Smooth muscle cell (in vitro differentiated cells): ENCODE data around the gene CDKN2A. TPM values are rescaled to one million over a fixed set of nuclear protein-coding genes. Genes with fewer than 3 reads are reported as not detected.

Source experiments
- DNase-seq: peaks from one replicate; lab custom pipeline; 2025; ENCODE audit not compliant: unreplicated experiment; lab: John Stamatoyannopoulos, UW
- H2AFZ ChIP-seq: fragments of 200-600 bp; sonication (generic); 2 replicates; pipeline ENCODE4 v1.6.0; 2016; ENCODE audit warnings: antibody characterized with exemption, low read depth, mild to moderate bottlenecking
- H3F3A ChIP-seq: fragments of 200-600 bp; sonication (generic); 2 replicates; pipeline ENCODE4 v1.6.0; 2017; ENCODE audit warnings: antibody characterized with exemption, low read depth
- H3K27ac ChIP-seq: fragments of 200-600 bp; sonication (generic); 2 replicates; pipeline ENCODE4 v1.5.1; 2016; ENCODE audit warnings: low read depth, mild to moderate bottlenecking
- H3K27me3 ChIP-seq: fragments of 200-600 bp; sonication (generic); 2 replicates; pipeline ENCODE4 v1.6.1; 2016; ENCODE audit warnings: low read depth, mild to moderate bottlenecking
- H3K36me3 ChIP-seq: fragments of 200-600 bp; sonication (generic); 2 replicates; pipeline ENCODE4 v1.5.1; 2016; ENCODE audit warnings: low read depth
- H3K4me1 ChIP-seq: fragments of 200-600 bp; sonication (generic); 2 replicates; pipeline ENCODE4 v1.5.1; 2016; ENCODE audit warnings: low read depth
- H3K4me2 ChIP-seq: fragments of 200-600 bp; sonication (generic); 2 replicates; pipeline ENCODE4 v1.6.0; 2016; ENCODE audit warnings: mild to moderate bottlenecking
- H3K4me3 ChIP-seq: fragments of 200-600 bp; sonication (generic); 2 replicates; pipeline ENCODE4 v1.5.1; 2016; ENCODE audit warnings: mild to moderate bottlenecking
- H3K79me2 ChIP-seq: fragments of 200-600 bp; sonication (generic); 2 replicates; pipeline ENCODE4 v1.6.0; 2016; ENCODE audit warnings: low read depth, mild to moderate bottlenecking
- H3K9ac ChIP-seq: fragments of 200-600 bp; sonication (generic); 2 replicates; pipeline ENCODE4 v1.6.0; 2016; ENCODE audit warnings: low read depth
- H3K9me3 ChIP-seq: fragments of 200-600 bp; sonication (generic); replicated peaks from 2 replicates; pipeline ENCODE4 v1.5.1; 2016; ENCODE audit warnings: low read depth
- H4K20me1 ChIP-seq: fragments of 200-600 bp; sonication (generic); 2 replicates; pipeline ENCODE4 v1.6.0; 2016; ENCODE audit warnings: low read depth
- CTCF ChIP-seq: fragments of 200-600 bp; sonication (generic); IDR thresholded peaks from 2 replicates; pipeline ENCODE4 v1.5.1; 2017; ENCODE audit warnings: borderline replicate concordance, mild to moderate bottlenecking, antibody characterized with exemption; ENCODE audit not compliant: insufficient read depth, poor library complexity, severe bottlenecking
- WGBS: methylation state at CpG from one replicate; pipeline ENCODE4 v1.1.7; 2016; ENCODE audit warnings: low lambda C conversion rate; 5-methylcytosine and 5-hydroxymethylcytosine counted together
- polyA plus RNA-seq: library from polyadenylated mRNA; unstranded; fragments of >200 nt; fragmentation: Nextera tagmentation; extraction: Ambion mirVana; gene quantifications from 2 replicates; pipeline ENCODE4 v1.2.1, GENCODE V29; 2016
- total RNA-seq: library from RNA; depleted of rRNA; stranded (reverse); fragments of >200 nt; gene quantifications from 2 replicates; pipeline ENCODE4 v1.2.3, GENCODE V29; 2014

Gene CDKN2A
- total and polyA plus RNA-seq, 2 experiments from 2014 or later = 69.4 to 77.5 TPM

DNA sequence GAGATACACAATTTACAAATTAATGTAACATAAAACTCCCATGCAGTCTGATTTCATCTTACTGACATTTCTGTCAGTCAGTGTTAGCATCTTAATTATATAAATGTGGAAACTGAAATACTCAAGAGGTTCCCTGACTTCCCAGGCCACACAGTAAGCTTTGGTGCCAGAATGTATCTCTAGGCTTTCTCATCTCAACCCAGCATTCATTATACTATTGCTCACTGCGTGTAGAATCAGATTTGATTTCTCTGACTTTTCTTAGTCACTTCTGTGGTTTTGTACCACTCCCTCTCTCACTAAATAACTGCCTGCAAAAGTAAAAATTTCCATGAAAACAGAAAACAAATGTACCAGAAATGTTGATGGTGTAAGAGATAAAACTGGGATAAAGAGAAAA is 46.6 kb upstream of the CDKN2A start:
- Histone ChIP-seq H3K4me2 (peak overlapping the region; percentile 58), H3K9ac (peak overlapping the region; percentile 14)
- no peak for DNase-seq

GRCh38 chr9:22039258-22039657 is 45.1 kb upstream of the CDKN2A start:
- no peak for TF ChIP-seq CTCF
- Histone ChIP-seq H3K27me3 (no peaks in the 10 kb centered on the region), H3K4me3 (no peak overlapping the region), H2AFZ (no peak overlapping the region), H3K4me2 (peak overlapping the region; percentile 58), H3K79me2 (no peaks in the 10 kb centered on the region), H3K9me3 (no peaks in the 10 kb centered on the region), H3K4me1 (peaks cover 6% of the 10 kb centered on the region), H4K20me1 (no peaks in the 10 kb centered on the region), H3K27ac (peak overlapping the region; percentile 84), H3K36me3 (no peaks in the 10 kb centered on the region), H3K9ac (peak overlapping the region; percentile 15), H3F3A (peaks cover 7% of the 10 kb centered on the region)
- 71% methylated on average over 3 of the region's 3 CpGs for WGBS
- no peak for DNase-seq

More for the DNA sequence above, 46.6 kb upstream of the CDKN2A start:
- Histone ChIP-seq H3F3A (peaks cover 7% of the 10 kb centered on the region), H3K79me2 (no peaks in the 10 kb centered on the region), H4K20me1 (no peaks in the 10 kb centered on the region), H3K4me1 (peaks cover 6% of the 10 kb centered on the region), H3K4me3 (no peak overlapping the region), H3K27ac (peak overlapping the region; percentile 84), H3K27me3 (no peaks in the 10 kb centered on the region), H3K36me3 (no peaks in the 10 kb centered on the region), H3K9me3 (no peaks in the 10 kb centered on the region), H2AFZ (peak overlapping the region; percentile 3)
- no peak for TF ChIP-seq CTCF
- 0% methylated on average over 1 of the region's 1 CpG for WGBS

DNA sequence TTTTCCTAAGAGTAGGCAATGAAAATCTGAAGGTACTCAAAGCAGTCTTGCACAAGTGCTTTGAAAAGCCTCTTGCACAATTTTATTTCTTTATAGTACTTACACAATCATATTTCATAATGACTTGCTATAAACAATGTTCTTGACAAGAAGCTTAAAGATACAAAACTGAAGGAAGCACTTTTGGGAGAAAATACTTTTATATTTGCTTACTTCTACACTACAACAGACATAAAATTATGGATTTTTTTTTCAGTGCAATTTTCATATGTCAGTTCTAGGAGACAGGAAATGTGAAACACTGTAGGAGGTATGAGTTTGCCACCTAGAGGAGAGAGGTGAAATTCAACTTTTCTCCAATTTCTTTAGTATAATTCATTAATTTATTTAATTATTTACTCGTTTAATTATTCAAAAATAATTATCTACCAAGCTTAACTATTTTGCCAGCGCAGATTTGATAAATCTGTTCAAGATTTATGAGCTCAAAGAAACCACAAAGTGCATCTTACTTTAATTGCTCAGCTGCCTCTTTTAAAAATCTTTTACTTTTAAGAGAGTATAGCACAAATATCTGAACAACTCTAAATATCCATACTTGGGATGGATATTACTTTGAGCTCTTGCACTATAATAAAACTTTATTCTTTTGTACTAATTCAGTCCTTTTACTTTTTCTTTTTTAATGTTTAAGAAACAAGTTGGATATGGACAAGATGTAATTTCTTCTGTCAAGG is 43.9 kb upstream of the CDKN2A start:
- Histone ChIP-seq H3K9me3 (no peaks in the 10 kb centered on the region), H3K27ac (peak overlapping the region; percentile 84), H3K79me2 (no peaks in the 10 kb centered on the region), H3K27me3 (no peaks in the 10 kb centered on the region), H3K4me3 (no peak overlapping the region), H3K4me1 (peaks cover 6% of the 10 kb centered on the region), H4K20me1 (no peaks in the 10 kb centered on the region), H3K9ac (no peak overlapping the region), H3K36me3 (no peaks in the 10 kb centered on the region), H3F3A (peaks cover 7% of the 10 kb centered on the region), H3K4me2 (peak overlapping the region; percentile 64), H2AFZ (no peak overlapping the region)
- WGBS = 57% methylated on average over 2 of the region's 2 CpGs
- peak; percentile 48 for TF ChIP-seq CTCF
- DNase-seq = no peak
